HG03135 (cell line): ENCODE results near the gene APBA1.

Experiments
- ATAC-seq: cut with Tn5 transposase; IDR thresholded peaks from one replicate; pipeline ENCODE4 v1.9.1; 2021; ENCODE audit warnings: mild to moderate bottlenecking, moderate library complexity; ENCODE audit not compliant: unreplicated experiment

Gene APBA1

GRCh38 chr9:69377981-69378380 is 294.2 kb downstream of the APBA1 start:
- ATAC-seq = no peak
